ENCODE data around the gene AKAP6. TPM values are rescaled to one million over a fixed set of nuclear protein-coding genes. Genes with fewer than 3 reads are reported as not detected.

The AKAP6 gene
- total and polyA plus RNA-seq, 2 of the 8 experiments (the other 6 are each of a cell fraction or from before 2014, with no cell fraction given): 0.09 to 0.89 TPM

GRCh38 chr14:32698831-32699230 lies 369.7 kb downstream of the AKAP6 start:
- no peak overlapping the region for H3K4ac ChIP-seq (replicated peaks; ENCODE audit: insufficient read length, low read depth, low read length)

More at GRCh38 chr14:32698831-32699230, 369.7 kb downstream of the AKAP6 start:
- H4K91ac ChIP-seq (replicated peaks; ENCODE audit: insufficient read length, low read length): no peak overlapping the region
- FAIRE-seq: no peak
- no peaks in the 10 kb centered on the region for H3K23me2 ChIP-seq (ENCODE audit: low read depth, low read length)
- H3K79me1 ChIP-seq (ENCODE audit: low read depth, low read length): no peaks in the 10 kb centered on the region
- TF ChIP-seq JUND (IDR thresholded peaks at IDR 0.05; ENCODE audit: low read length) (no peak), CBX5 (IDR thresholded peaks at IDR 0.05; ENCODE audit: low read depth, low read length) (no peak), YY1 (IDR thresholded peaks at IDR 0.05; ENCODE audit: low read depth, low read length) (no peak), KDM1A (IDR thresholded peaks at IDR 0.05; ENCODE audit: borderline replicate concordance, low read length) (no peak), EGR1 (IDR thresholded peaks at IDR 0.05; ENCODE audit: borderline replicate concordance, low read depth, low read length) (no peak), POU5F1 (IDR thresholded peaks at IDR 0.05; ENCODE audit: low read depth, low read length) (no peak), CEBPB (IDR thresholded peaks at IDR 0.05; ENCODE audit: low read depth, low read length) (no peak), HDAC2 (IDR thresholded peaks at IDR 0.05; ENCODE audit: borderline replicate concordance in 1 of 2, low read depth in 2 of 2, low read length in 2 of 2) (no peak), CHD2 (IDR thresholded peaks at IDR 0.05; ENCODE audit: low read length) (no peak)
- TF ChIP-seq, protein P1, sequence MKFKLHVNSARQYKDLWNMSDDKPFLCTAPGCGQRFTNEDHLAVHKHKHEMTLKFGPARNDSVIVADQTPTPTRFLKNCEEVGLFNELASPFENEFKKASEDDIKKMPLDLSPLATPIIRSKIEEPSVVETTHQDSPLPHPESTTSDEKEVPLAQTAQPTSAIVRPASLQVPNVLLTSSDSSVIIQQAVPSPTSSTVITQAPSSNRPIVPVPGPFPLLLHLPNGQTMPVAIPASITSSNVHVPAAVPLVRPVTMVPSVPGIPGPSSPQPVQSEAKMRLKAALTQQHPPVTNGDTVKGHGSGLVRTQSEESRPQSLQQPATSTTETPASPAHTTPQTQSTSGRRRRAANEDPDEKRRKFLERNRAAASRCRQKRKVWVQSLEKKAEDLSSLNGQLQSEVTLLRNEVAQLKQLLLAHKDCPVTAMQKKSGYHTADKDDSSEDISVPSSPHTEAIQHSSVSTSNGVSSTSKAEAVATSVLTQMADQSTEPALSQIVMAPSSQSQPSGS (IDR thresholded peaks at IDR 0.05; ENCODE audit: low read length): no peak
- H2BK5ac ChIP-seq (ENCODE audit: low read depth, low read length): no peak overlapping the region
- no peak overlapping the region for H2AK5ac ChIP-seq (ENCODE audit: low read depth, low read length)
- no peak overlapping the region for H3K27ac ChIP-seq (ENCODE audit: low read depth, low read length)
- no peak overlapping the region for H3K18ac ChIP-seq (ENCODE audit: extremely low read depth, low read length)
- no peak overlapping the region for H2BK12ac ChIP-seq (ENCODE audit: low read depth, low read length)
- no peaks in the 10 kb centered on the region for H3K9me3 ChIP-seq (ENCODE audit: insufficient read depth in 2 of 2, low read depth in 1 of 2, low read length in 1 of 2)
- H3K56ac ChIP-seq (replicated peaks; ENCODE audit: insufficient read length, low read depth, low read length): no peak overlapping the region
- no peak overlapping the region for H3K4me3 ChIP-seq (ENCODE audit: extremely low read depth in 1 of 4, insufficient read depth in 2 of 4, low read depth in 3 of 4, low read length in 4 of 4)
- no peak overlapping the region for H4K8ac ChIP-seq (ENCODE audit: extremely low read depth, insufficient read depth, low read length)
- no peak overlapping the region for H2BK20ac ChIP-seq (ENCODE audit: low read length)
- 100% methylated on average over 2 of the region's 2 CpGs; no CpG with 5 or more reads in 1 of the 2 experiments for WGBS, 2 experiments (ENCODE audit: extremely low coverage in 1 of 2, insufficient coverage in 1 of 2, insufficient read length in 1 of 2, insufficient replicate concordance in 2 of 2, low coverage in 1 of 2, low lambda C conversion rate in 2 of 2, missing lambda C conversion rate in 1 of 2)
- no peak overlapping the region for H2BK15ac ChIP-seq (ENCODE audit: low read length)
- no peaks in the 10 kb centered on the region for H3K79me2 ChIP-seq (ENCODE audit: control insufficient read depth in 1 of 2, insufficient read depth in 2 of 2, low read length in 2 of 2)
- H3K14ac ChIP-seq (ENCODE audit: insufficient read length): no peak overlapping the region
- no peak overlapping the region for H2AFZ ChIP-seq (ENCODE audit: low read length)
- H3K27me3 ChIP-seq (replicated peaks in 1 of 4; ENCODE audit: control insufficient read depth in 3 of 4, extremely low read depth in 1 of 4, insufficient read depth in 3 of 4, low read length in 3 of 4): no peaks in the 10 kb centered on the region
- no peak overlapping the region for H2BK120ac ChIP-seq (replicated peaks; ENCODE audit: low read depth, low read length)
- H3K4me2 ChIP-seq (ENCODE audit: insufficient read depth in 1 of 2, low read depth in 2 of 2, low read length in 2 of 2): no peak overlapping the region
- no peaks in the 10 kb centered on the region for H4K20me1 ChIP-seq (replicated peaks in 1 of 2; ENCODE audit: control insufficient read depth in 1 of 2, insufficient read depth in 2 of 2, low read length in 2 of 2)
- no peaks in the 10 kb centered on the region for H3K36me3 ChIP-seq (ENCODE audit: control insufficient read depth in 2 of 4, insufficient read depth in 4 of 4, low read length in 3 of 4)
- H3K4me1 ChIP-seq (replicated peaks in 1 of 4; ENCODE audit: control insufficient read depth in 3 of 4, insufficient read depth in 4 of 4, low read length in 3 of 4): no peaks in the 10 kb centered on the region
- DNase-seq (ENCODE audit: low read depth in 1 of 2, low spot score in 2 of 2): no peak
- H3K23ac ChIP-seq (ENCODE audit: insufficient read length): no peak overlapping the region
- POLR2A ChIA-PET (ENCODE audit: partially characterized antibody): no interaction called here
- CTCF ChIA-PET (ENCODE audit: partially characterized antibody): interaction anchor here (1.0 to 1.4 kb wide), 2 partner anchors 10 to 111 kb away, joined by 3 to 5 read pairs; no protein-coding TSS in a partner anchor
- H4K5ac ChIP-seq (ENCODE audit: insufficient read length, low read depth, low read length): no peak overlapping the region
- H3K9ac ChIP-seq (replicated peaks in 1 of 4; ENCODE audit: extremely low read depth in 1 of 4, low read depth in 3 of 4, low read length in 3 of 4): no peak overlapping the region
